HepG2 (cell line): ENCODE results near the gene CDH23. TPM values are rescaled to one million over a fixed set of nuclear protein-coding genes. Genes with fewer than 3 reads are reported as not detected.

Experiments
- ATF6 ChIP-seq: sonication (generic); formaldehyde crosslinking; conservative IDR thresholded peaks from 2 replicates; pipeline ENCODE4 v1.4.0; 2020; ENCODE audit warnings: missing genetic modification reagents
- CHD2 ChIP-seq: IDR thresholded peaks from 2 replicates; pipeline ENCODE4 v1.6.1; 2011; ENCODE audit warnings: low read depth, low read length, improper control_type of control experiment
- SPEN ChIP-seq: sonication (generic); formaldehyde crosslinking; IDR thresholded peaks from 2 replicates; pipeline ENCODE4 v1.5.1; 2020; ENCODE audit warnings: low read depth, mild to moderate bottlenecking, missing genetic modification reagents
- ZNF646 ChIP-seq: sonication (generic); formaldehyde crosslinking; IDR thresholded peaks from 2 replicates; pipeline ENCODE4 v1.9.0; 2021; ENCODE audit warnings: mild to moderate bottlenecking, missing genetic modification reagents
- polyA plus RNA-seq, 8 experiments: library from polyadenylated mRNA; depleted of rRNA in 3 of 8; stranded (reverse) in 7 of 8; unstranded in 1 of 8; fragments of >200 nt; fragmentation: Illumina TruSeq in 4 of 8; extraction: Trizol in 4 of 8; gene quantifications; 2 replicates each; pipeline versions ENCODE4 v1.2.1 to v1.2.3, GENCODE V29; 2011 to 2016; ENCODE audit warnings: low read depth in 4 of 8, missing spikeins in 1 of 8, mixed read lengths in 1 of 8; ENCODE audit not compliant: insufficient read depth in 1 of 8
- total RNA-seq, 5 experiments: library from RNA; depleted of rRNA; stranded (reverse); fragments of >200 nt; fragmentation: Illumina TruSeq; extraction: Trizol; gene quantifications; 2 replicates each; pipeline ENCODE4 v1.2.3, GENCODE V29; 2016; ENCODE audit warnings: low read depth in 1 of 5

The CDH23 gene
- total and polyA plus RNA-seq, 2 of the 13 experiments (the other 11 are each of a cell fraction or from before 2014, with no cell fraction given) = 0.13 TPM; not detected in 1

GRCh38 chr10:71632896-71633600, 236.3 kb downstream of the CDH23 start (continued):
- TF ChIP-seq ZNF646 (CRISPR knock-in tag) (no peak), CHD2 (no peak), ATF6 (CRISPR knock-in tag) (no peak), SPEN (CRISPR knock-in tag) (no peak)
